COLO829 (cell line): ENCODE results near the gene PRR14.
"Not testable (repeated sequence)": the region's sequence is repeated elsewhere in the genome, so short reads cannot be mapped to it uniquely, and the experiment has no call there.

ENCODE experiments used
- DNase-seq: peaks from one replicate; pipeline ENCODE4 v3.0.0; 2012; ENCODE audit warnings: low spot score

The PRR14 gene

GRCh38 chr16:30692396-30693064 is 41.8 kb downstream of the PRR14 start:
- no peak for DNase-seq

- no peak for DNase-seq
These were observed 44.4 kb downstream of the PRR14 start for GRCh38 chr16:30694926-30695693.

- DNase-seq, result not testable (repeated sequence)
These were observed 45.9 kb downstream of the PRR14 start for GRCh38 chr16:30696646-30697045.

- DNase-seq, result peak; percentile 93
These were observed 46.7 kb downstream of the PRR14 start for GRCh38 chr16:30697264-30698138.

GRCh38 chr16:30698139-30698815 is 47.5 kb downstream of the PRR14 start:
- DNase-seq, result peak; percentile 99

GRCh38 chr16:30698816-30699614 is 48.3 kb downstream of the PRR14 start, which contains the start of gene SRCAP:
Gene SRCAP (plus strand): TSS chr16:30699171. CDS start chr16:30700825, 1,654 bp downstream.
- peak; percentile 92 for DNase-seq

GRCh38 chr16:30699615-30700099 is 48.9 kb downstream of the PRR14 start:
- DNase-seq, result no peak

GRCh38 chr16:30700491-30700890 is 49.7 kb downstream of the PRR14 start:
- no peak for DNase-seq

- DNase-seq, result no peak
These were observed 50.2 kb downstream of the PRR14 start for GRCh38 chr16:30700971-30701370.

- DNase-seq, result not testable (repeated sequence)
These were observed 52.3 kb downstream of the PRR14 start for GRCh38 chr16:30703071-30703470.

GRCh38 chr16:30703971-30704370 is 53.2 kb downstream of the PRR14 start:
- no peak for DNase-seq
